ENCODE measurements around the gene ZYG11B.

The ZYG11B gene

GRCh38 chr1:52753169-52753568 is 26.9 kb downstream of the ZYG11B start:
- no peak for DNase-seq (ENCODE audit: extremely low read depth, low read depth)
- H3K4me3 ChIP-seq (replicated peaks; ENCODE audit: low read depth, low read length) = no peak overlapping the region
- TF ChIP-seq CTCF (IDR thresholded peaks at IDR 0.05; ENCODE audit: low read depth, low read length, missing control alignments) = no peak

GRCh38 chr1:52756020-52756419 is 29.8 kb downstream of the ZYG11B start:
- TF ChIP-seq CTCF (IDR thresholded peaks at IDR 0.05; ENCODE audit: low read depth, low read length, missing control alignments) = no peak
- DNase-seq (ENCODE audit: extremely low read depth, low read depth) = no peak
- H3K4me3 ChIP-seq (replicated peaks; ENCODE audit: low read depth, low read length) = no peak overlapping the region

DNA sequence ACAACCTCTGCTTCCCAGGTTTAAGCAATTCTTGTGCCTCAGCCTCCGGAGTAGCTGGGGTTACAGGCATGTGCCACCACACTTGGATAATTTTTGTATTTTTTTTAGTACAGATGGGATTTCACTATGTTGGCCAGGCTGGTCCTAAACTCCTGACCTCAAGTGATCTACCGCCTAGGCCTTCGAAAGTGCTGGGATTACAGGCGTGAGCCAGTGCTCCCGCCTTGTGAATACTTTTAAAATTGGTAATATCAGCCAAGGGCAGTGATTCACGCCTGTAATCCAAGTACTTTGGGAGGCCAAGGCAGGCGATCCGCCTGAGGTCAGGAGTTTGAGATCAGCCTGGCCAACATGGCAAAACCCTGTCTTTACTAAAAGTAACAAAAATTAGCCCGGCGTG is 33.7 kb downstream of the ZYG11B start:
- H3K4me3 ChIP-seq (replicated peaks; ENCODE audit: low read depth, low read length) = no peak overlapping the region
- no peak for TF ChIP-seq CTCF (IDR thresholded peaks at IDR 0.05; ENCODE audit: low read depth, low read length, missing control alignments)
- DNase-seq (ENCODE audit: extremely low read depth, low read depth) = no peak

DNA sequence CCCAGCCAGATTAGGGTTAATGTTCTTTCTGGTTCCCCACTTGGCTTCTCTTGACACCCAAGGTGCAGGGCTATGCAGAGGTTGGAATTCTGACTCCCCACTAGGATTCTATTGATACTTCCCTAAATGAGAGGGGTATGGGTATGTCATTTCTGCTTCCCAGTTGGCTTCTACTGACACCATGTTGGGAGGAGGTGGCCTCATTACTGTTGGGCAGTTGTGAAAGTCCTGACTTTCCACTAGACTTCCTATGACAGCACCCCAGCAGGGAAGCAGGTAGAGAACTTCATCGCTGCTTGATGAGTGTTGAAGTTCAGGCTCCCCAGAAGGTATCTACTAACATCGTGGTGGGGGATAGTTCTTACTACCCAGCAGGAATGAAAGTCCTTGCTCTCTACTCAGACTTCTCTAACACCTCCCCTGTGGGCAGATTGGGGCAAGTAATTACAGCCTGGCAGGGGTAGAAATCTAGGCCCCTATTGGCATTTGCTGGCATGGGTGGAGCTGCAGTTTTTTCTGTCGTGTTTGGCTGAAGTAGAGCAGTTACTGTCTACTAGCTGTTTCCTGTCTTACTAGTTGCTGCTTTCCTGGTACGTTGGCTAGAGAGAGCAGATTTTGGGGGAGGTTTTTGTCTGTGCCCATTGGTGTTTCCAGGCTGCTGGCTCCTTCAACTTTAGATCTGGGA is 41.5 kb downstream of the ZYG11B start:
- no peak overlapping the region for H3K4me3 ChIP-seq (replicated peaks; ENCODE audit: low read depth, low read length)
- TF ChIP-seq CTCF (IDR thresholded peaks at IDR 0.05; ENCODE audit: low read depth, low read length, missing control alignments) = no peak
- no peak for DNase-seq (ENCODE audit: extremely low read depth, low read depth)

- no peak for DNase-seq (ENCODE audit: extremely low read depth, low read depth)
- H3K4me3 ChIP-seq (replicated peaks; ENCODE audit: low read depth, low read length) = no peak overlapping the region
- no peak for TF ChIP-seq CTCF (IDR thresholded peaks at IDR 0.05; ENCODE audit: low read depth, low read length, missing control alignments)
These were observed 43.2 kb downstream of the ZYG11B start for GRCh38 chr1:52769346-52770033.

- no peak for DNase-seq (ENCODE audit: extremely low read depth, low read depth)
- TF ChIP-seq CTCF (IDR thresholded peaks at IDR 0.05; ENCODE audit: low read depth, low read length, missing control alignments) = no peak
- no peak overlapping the region for H3K4me3 ChIP-seq (replicated peaks; ENCODE audit: low read depth, low read length)
These were observed 45.1 kb downstream of the ZYG11B start for GRCh38 chr1:52771384-52771783.
